ENCODE measurements around the gene TMSB4X.
"Not testable (repeated sequence)": the region's sequence is repeated elsewhere in the genome, so short reads cannot be mapped to it uniquely, and the experiment has no call there.

Gene TMSB4X

DNA sequence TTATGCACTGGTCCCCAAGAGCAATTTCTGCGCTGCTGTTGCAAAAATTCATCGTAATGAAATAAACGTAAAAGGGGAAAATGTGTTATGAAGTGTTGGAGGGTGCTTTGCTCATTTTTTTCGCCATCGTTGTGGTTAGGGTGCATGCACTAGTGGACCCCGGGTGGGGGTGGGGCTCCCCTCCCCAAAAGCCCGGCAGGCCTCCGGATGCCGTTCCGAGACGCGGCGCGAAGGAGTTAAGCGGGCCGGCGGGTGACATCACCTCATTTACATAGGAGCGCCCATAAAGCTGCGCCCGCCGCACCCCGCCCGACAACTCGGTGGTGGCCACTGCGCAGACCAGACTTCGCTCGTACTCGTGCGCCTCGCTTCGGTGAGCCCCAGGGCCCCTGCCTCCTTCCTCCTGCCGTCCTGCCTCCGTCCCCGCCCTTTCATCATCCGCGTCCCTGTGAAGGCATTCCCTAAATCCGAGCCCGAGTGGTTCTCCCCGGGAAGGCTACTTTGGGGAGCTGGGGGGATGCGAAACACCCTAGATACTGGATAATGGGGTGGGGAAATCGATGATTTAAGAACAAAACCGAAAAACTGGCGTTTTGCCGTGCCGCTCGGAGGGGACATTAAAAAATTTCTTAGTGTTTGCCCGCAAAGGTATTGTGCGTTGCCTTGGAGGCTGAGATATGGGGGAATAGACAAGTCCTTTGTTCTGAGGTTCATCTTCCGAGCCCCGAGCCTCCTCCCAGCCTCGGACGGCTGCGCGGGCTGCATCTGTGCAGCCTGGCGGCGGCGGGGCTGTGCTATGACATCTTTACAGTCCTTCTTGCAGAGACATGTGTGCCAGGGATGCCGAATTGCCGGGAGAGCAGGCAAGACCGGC lies at the start of gene TMSB4X:
TMSB4X (plus strand) TSS at position 315 of the 874 bp plus-strand sequence.
- DNase-seq (ENCODE audit: low read depth in 2 of 2), result peak in 1 of 2 experiments; percentile 67

DNA sequence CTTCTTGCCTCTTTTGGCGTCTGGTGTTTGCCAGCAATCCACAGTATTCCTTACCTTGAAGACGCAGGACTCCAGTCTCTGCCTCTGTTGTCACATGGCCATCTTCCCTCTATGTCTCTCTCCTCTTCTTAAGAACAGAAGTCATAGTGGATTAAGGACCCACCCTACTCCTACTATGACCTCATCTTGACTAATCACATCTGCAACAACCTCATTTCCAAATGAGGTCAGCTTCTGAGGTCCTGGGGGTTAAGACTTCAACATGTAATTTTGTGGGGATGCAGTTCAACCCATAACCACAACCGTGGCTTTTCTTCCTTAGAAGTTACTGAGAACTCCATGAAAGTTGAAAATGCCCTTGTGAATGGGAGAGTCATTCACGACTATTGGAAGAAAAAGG lies 45.2 kb upstream of the TMSB4X start:
- DNase-seq (ENCODE audit: low read depth in 2 of 2), result no peak

DNA sequence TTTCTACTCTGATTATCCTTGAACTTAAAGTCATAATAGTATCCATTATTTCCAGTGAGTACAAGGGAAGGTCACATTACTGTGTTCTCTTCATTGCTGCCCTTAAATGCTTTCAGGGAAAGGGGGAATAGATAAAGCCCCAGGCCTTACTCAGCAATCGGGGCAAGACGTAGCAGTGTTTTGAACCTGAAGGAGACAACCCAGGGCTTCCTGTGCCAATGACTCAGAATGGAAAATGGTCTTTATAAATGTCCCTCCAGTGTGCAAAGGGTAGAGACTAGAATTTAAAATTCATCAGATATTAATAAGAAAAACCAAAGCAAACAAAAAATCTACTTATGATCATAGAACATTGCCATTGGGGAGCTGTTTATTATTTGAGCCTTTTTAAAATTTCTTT lies 44.8 kb upstream of the TMSB4X start:
- no peak for DNase-seq (ENCODE audit: low read depth in 2 of 2)

DNA sequence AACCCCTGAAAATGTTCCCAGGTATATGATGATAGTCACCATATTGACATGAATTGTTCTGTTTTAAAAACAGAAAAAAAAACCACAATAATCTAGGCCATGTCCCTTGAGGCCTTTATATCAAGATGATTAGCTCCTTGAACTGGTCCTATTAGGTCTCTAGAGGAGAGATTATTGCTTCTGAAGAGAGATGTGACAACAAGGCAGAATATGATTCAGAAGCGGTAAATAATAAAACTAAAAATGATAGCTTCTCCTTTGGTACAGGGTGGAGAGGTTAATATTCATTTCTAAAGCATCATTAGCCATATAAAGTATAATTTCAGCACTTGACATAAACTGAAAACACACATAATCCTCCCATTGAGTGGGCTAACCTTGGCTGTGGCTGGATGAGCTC lies 42.7 kb upstream of the TMSB4X start:
- no peak for DNase-seq (ENCODE audit: low read depth in 2 of 2)

DNA sequence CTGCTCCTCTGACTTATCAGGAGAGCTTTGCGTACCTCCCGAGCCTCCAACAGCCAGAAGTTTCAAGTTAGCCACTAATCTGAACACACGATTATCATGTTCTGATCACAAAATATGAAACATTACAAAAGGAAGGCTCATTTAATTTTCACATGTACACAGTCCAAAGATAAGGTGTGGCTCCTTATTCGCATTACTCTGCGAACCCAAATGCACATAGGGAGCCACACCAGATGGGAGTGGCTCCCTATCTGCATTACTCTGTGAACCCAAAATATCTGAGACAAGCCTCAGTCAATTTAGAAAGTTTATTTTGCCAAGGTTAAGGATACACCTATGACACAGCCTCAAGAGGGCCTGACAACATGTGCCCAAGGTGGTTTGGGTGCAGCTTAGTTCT lies 40.1 kb upstream of the TMSB4X start:
- no peak for DNase-seq (ENCODE audit: low read depth in 2 of 2)

DNA sequence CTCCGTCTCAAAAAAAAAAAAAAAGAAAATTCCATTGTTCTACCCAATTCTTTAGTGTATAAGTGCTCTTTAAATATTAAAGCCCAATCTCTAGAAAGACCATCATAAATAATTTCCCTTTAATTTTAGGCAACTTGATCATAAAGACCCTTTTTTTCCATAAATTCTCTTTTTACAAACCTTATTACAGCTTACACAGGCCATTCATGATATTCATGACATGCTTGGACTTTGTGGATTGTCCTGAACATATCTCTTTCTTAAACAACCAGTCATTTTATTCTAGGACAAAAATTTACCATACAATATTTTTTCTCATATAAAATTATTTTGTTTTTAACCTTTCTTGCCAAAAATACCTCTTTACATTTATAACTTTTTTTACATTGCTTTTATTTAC lies 38.0 kb upstream of the TMSB4X start:
- DNase-seq (ENCODE audit: low read depth in 2 of 2), result no peak

DNA sequence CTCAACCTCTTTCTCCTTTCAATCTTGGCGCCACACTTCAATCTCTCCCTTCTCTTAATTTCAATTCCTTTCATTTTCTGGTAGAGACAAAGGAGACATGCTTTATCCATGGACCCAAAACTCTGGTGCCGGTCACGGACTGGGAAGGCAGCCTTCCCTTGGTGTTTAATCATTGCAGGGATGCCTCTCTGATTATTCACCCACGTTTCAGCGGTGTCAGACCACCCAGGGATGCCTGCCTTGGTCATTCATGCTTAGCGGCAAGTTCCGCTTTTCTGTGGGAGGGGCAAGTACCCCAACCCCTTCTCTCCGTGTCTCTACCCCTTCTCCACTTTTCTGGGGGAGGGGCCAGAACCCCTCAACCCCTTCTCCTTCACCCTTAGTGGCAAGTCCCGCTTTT lies 34.4 kb upstream of the TMSB4X start:
- not testable (repeated sequence) for DNase-seq (ENCODE audit: low read depth in 2 of 2)

DNA sequence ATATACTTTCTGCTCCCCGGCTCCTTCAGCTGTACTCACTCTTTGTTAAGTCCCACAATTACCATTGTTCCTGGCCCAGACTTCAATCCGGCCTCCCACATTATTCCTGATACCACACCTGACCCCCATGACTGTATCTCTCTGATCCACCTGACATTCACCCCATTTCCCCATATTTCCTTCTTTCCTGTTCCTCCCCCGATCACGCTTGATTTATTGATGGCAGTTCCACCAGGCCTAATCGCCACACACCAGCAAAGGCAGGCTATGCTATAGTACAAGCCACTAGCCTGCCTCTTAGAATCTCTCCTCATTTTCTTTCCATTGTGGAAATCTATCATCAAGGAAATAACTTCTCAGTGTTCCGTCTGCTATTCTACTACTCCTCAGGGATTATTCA lies 31.3 kb upstream of the TMSB4X start:
- DNase-seq (ENCODE audit: low read depth in 2 of 2), result not testable (repeated sequence)

DNA sequence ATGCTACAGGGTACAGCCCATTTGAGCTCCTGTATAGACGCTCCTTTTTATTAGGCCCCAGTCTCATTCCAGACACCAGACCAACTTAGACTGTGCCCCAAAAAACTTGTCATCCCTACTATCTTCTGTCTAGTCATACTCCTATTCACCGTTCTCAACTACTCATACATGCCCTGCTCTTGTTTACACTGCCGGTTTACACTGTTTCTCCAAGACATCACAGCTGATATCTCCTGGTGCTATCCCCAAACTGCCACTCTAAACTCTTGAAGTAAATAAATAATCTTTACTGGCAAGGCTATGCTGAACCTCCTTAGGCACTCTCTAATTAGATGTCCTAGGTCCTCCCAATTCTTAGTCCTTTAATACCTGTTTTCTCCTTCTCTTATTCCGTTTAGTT lies 30.5 kb upstream of the TMSB4X start:
- DNase-seq (ENCODE audit: low read depth in 2 of 2), result not testable (repeated sequence)

DNA sequence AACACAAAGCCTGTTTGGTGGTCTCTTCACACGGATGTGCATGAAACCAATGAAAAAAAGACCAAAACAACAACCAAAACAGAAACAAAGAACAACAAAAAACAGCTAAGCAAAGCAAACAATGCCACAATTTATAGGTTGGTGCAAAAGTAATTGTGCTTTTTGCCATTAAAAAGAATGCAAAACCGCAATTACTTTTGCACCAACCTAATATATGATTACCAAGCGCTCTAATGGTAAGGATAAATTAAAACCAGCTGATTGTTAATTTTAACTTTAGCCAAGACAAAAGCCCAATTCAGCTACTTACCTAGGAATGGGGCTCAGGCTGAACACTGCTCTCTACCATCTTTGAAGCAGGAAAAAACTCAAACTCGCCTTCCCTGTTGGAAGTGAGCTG lies 29.4 kb upstream of the TMSB4X start:
- no peak for DNase-seq (ENCODE audit: low read depth in 2 of 2)

DNA sequence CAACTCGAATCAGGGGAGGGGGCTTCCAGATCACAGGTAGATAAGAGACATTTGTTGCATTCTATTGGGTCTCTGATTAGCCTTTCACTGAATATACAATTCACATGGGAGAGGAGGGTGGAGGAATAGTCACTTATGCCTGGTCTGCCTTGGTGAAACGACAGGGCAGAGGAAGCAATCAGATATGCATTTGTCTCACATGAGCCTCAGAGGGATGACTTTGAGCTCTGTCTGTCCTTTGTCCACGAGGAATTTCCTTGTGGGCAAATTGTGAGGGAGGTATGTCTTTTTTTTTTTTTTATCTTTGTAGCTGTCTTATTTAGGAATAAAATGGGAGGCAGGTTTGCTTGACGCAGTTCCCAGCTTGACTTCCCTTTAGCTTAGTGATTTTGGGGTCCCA lies 28.5 kb upstream of the TMSB4X start:
- no peak for DNase-seq (ENCODE audit: low read depth in 2 of 2)

DNA sequence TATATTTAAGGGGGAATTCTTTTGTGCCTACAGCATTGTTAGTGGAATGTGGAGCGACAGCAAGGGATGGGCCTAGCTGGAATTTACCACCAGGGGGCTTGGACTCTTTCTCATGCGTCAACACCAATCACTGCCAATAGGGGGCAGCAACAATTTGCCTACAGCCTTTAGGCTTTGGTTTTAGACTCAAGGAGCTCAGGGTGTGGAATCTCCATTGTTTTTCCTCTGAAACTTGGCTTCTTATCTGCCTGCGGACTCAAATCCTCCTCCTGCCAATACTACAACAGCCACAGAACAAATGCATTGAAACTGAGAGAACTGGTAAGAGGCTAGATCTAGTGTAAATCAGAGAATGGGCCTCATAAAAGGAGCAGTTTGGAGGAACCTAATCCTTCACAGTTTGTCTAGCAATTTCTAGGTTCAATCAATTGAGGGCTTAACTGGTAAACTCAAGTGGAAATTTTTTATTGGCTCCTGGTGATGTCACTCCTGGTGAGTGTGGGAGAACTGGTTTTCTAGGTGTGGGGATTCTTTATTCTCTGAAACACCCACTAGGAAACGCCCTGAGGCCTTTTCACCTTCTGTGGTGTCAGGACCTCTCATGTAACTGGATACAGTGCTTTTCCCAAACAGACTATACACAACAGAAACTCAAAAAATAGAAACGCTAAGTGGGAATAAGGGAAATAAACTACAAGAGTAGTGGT lies 27.9 kb upstream of the TMSB4X start:
- peak; percentile 75 for DNase-seq (ENCODE audit: low read depth in 2 of 2)

DNA sequence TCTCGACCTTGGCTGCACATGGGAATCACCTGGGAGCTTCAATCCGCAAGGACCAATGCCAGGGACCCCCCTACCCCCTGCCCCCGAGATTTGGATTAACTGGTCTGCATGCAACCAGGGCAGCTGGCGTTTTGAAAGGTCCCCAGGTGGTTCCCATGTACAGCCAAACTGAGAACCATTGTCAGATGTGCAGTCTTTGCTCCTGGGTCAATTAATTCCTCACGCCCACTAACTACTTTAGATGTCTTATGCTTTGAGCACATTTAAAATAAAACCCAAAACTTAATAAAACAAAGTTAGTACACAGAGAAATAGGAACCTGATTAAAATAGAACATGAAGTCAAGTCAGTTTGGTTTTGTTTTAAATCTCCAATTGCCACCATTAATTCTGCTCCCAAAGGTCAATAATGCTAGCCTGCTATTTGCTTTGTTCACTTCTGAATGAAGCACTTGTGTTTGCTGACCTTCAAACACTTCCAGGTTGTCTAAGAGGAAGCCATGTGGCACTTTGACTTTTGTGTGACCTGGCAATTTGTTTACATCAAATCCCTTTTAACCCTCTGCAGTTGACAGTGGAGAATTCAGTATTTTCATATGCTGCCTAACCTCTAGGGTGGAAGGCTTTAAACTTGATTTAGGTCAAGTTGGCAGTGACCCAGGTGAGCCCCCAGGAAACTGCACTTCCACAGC lies 27.2 kb upstream of the TMSB4X start:
- DNase-seq (ENCODE audit: low read depth in 2 of 2), result no peak

DNA sequence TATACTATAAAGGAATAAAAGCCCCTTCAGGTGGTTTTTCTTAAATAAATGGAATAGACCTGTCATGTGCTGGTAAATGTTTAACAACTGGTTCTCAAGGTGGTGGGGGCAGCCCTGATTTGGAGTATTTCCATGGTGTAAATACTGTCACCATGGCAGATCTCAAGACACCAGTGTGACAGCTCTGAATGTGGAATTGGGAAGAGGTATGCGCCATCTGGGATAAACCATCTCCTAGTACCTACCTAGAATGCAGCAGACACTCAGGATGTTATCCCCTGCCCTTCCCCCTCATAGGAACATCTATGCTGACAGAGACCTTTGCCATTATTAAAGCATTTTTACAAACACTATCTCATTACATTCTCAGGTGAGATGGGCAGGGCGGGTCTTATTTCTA lies 26.4 kb upstream of the TMSB4X start:
- DNase-seq (ENCODE audit: low read depth in 2 of 2), result no peak

DNA sequence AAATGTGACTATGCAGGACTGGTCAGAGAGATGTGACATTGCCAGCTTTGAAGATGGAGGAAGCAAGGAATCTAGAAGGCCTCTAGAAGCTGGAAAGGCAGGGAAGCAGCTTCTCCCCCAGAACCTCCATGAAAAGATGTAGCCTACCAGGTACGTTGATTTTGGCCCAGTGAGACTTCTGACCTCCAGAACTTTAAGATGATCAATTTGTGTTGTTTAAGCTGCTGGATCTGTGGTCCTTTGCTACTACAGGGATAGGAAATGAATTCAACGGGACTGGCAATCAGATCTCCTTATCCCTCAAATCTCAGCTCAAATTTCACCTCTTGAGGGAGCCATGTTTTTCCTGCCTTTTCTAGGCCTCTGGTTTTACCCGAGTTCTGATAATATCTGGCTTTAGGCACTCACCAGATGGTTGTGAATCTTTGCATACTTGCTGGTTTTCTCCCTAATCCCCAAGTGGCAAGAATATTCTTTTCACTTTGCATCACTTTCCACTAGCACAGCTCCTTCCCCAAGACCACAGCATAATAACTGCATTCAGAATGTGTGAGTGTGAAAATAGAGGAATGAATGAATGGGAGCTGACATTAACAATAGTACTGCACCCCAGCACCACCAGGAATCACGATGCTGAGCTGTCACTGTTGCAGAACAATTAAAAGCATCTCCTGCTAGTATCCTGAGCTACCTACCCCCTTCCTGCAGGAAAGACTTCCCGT lies 25.5 kb upstream of the TMSB4X start:
- peak; percentile 80 to 83 for DNase-seq (ENCODE audit: low read depth in 2 of 2)

DNA sequence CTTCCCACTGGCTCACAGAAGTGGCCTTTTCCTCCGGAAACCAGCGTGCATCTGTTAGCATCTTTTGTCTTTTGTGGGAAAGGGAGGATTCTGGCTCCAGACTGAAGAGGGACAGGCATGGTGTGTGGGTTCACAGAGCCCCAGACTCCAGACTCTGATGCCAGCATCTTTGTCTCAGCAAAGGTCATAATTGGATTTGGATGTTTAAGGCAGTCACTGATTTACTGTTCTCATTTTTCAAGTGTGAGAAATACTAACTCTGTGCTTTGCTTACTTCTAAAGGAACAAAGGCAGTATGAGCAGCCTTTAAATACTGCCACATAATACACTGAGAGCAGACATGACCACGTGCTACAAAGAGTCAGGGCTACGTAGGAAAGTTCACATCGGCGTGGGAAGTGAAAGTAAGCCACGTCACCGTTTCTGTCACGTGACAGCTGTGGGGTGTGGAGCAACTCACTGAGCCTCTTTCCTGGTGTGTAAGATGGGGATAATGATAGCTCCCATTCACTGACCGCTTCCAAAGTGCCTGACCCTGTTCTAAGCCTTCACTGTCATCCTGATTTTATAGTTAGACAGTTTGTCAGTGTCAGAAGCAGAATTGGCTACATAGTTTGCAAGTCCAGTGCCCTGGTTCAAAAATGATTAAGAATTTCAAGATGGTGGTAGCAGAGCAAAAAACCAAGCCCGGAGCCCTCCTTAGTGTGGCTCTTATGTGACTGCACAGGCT lies 24.8 kb upstream of the TMSB4X start:
- DNase-seq (ENCODE audit: low read depth in 2 of 2), result peak in 1 of 2 experiments; percentile 72

DNA sequence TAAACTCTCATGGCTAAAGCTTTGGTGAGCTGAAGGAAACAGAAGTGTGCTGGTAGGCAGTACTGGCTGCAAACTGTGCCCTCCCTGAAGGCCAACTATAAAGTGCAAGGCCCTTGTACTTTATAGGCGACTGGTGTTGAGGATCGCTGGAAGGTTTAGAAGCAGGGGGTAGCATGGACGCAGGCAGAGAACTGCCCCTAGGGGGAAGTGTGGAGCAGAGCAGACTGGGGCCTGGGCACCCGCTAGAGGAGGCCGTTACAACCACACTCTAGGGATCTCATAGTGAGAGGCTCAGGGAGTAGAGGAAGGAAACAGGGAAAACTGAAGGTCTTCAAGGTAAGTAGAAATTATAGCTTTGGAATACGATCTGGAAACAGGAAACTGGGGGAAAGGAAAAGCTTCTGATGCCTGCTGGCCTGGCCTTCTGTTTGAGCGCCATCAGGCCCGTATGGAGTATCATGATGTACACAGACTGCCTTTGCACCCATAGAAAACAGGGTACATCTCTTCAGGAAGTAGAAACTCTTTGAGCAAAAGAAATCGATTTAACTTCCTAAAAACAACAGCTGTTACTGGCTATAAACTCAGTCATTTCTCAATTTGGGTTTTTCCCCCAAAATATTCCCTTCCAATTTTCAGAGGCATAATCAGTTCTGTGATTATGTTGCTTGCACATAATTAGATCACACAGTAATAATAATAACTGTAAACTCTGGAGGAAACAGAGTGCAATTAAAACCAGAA lies 23.9 kb upstream of the TMSB4X start:
- no peak for DNase-seq (ENCODE audit: low read depth in 2 of 2)

DNA sequence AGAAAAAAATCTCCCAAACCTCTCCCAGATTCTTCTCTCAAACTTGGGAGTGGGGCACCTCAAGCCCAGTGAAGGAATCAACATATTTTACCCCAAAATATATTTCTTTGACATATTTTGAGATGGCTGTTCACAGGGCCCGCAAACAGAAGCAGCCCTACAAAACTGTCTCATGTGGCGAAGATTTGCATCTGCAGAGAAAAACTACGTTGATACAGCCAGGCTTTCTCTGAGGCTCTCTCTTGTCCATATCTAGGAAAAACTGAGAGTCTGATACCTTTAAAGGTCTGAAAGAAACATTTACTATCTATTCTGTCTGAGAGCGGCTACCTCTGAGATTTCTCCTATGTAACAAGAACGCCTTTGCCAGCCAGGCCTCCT lies 23.3 kb upstream of the TMSB4X start:
- DNase-seq (ENCODE audit: low read depth in 2 of 2), result no peak

DNA sequence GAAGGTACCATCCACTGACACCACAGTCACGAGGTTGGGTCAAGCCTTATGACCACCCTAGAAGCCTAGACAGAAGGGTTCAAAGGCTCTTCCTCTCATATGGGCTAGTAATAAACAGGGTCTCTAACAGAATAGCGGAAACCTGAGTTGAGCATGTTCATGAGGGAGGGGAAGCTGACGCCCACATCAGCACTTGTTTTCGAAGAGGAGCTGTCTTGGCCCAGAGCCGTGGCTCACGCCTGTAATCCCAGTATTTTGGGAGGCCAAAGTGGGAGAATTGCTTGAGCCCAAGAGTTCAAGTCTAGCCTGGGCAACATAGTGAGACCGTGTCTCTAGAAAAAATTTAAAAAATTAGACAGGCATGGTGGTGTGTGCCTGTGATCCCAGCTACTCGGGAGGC lies 21.5 kb upstream of the TMSB4X start:
- DNase-seq (ENCODE audit: low read depth in 2 of 2), result no peak

DNA sequence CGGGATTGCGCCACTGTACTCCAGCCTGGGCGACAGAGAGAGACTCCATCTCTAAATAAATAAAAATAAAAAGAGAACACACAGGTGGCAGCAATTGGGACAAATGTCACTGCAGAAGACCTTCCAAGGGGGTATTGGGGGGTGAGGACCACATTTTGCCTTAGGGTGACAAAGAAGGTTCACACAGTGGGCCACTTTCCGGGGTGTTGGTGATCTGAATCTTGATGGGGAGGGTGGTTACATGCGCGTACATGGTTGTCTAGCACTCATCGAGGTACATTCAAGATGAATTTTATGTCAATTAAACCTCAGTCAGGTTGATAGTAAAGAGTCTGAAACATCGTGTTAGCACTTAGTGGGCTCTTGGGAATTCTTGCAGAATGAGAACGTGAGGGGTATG lies 20.5 kb upstream of the TMSB4X start:
- no peak for DNase-seq (ENCODE audit: low read depth in 2 of 2)

DNA sequence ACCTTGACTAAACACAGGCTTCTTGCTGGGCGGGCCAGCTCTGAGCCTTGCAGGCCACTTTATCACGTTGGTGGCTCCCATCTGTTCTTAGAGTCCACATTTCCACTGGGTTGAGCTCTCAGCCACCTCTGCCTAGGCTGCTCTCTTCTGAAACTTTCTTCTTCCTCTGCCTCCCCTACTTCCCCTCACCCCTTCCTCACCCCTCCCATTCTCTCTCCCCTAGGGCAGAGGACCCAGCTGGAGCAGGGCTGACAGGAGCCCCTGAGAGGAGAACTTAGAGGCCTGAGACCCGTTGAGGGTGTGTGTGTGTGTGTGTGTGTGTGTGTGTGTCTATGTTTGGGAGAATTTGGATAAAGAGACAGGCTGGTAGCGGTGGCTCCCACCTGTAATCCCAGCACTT lies 19.9 kb upstream of the TMSB4X start:
- no peak for DNase-seq (ENCODE audit: low read depth in 2 of 2)

Measured in fibroblast of skin of left biceps (primary cell).